HepG2 (cell line): Measurements from ENCODE around the gene CD7.

Experiments
- BCL6 ChIP-seq: IDR thresholded peaks from 2 replicates; pipeline ENCODE4 v1.6.1; 2016; ENCODE audit warnings: missing genetic modification reagents, missing compliant biosample characterization
- MTA1 ChIP-seq: sonication (generic); formaldehyde crosslinking; IDR thresholded peaks from 2 replicates; pipeline ENCODE4 v1.4.0; 2020; ENCODE audit warnings: missing genetic modification reagents, mild to moderate bottlenecking, borderline replicate concordance
- NCOR1 ChIP-seq: fragments of 200-600 bp; sonication (generic); IDR thresholded peaks from 2 replicates; pipeline ENCODE4 v1.7.0; 2017; ENCODE audit warnings: antibody characterized with exemption, low read length, borderline replicate concordance
- POLR2A ChIP-seq, 2 experiments: IDR thresholded peaks; 2 replicates each; pipeline ENCODE4 v1.6.1; 2011; ENCODE audit warnings: low read depth in 2 of 2, low read length in 2 of 2, mild to moderate bottlenecking in 1 of 2, moderate library complexity in 1 of 2; ENCODE audit not compliant: insufficient read depth in 1 of 2
- SMAD3 ChIP-seq: sonication (generic); formaldehyde crosslinking; IDR thresholded peaks from 2 replicates; pipeline ENCODE4 v1.4.0; 2020; ENCODE audit warnings: missing genetic modification reagents
- TARDBP ChIP-seq: sonication (generic); formaldehyde crosslinking; IDR thresholded peaks from 2 replicates; pipeline ENCODE4 v1.8.0; 2022; ENCODE audit warnings: mild to moderate bottlenecking, missing genetic modification reagents
- TCF12 ChIP-seq, 2 experiments: fragments of 450-650 bp in 1 of 2; sonication (generic) in 1 of 2; formaldehyde crosslinking in 1 of 2; IDR thresholded peaks; 2 replicates each; pipeline versions ENCODE4 v1.6.1 to v1.8.0; 2017 to 2022; ENCODE audit warnings: antibody characterized with exemption in 1 of 2, mild to moderate bottlenecking in 1 of 2, missing genetic modification reagents in 1 of 2, moderate library complexity in 1 of 2
- ZBTB8A ChIP-seq: sonication (generic); formaldehyde crosslinking; IDR thresholded peaks from 2 replicates; pipeline ENCODE4 v1.4.0; 2020; ENCODE audit warnings: mild to moderate bottlenecking, low read depth, missing genetic modification reagents, borderline replicate concordance
- ZMYM4 ChIP-seq: sonication (generic); formaldehyde crosslinking; IDR thresholded peaks from 2 replicates; pipeline ENCODE4 v1.8.1; 2023; ENCODE audit warnings: mild to moderate bottlenecking, missing genetic modification reagents
- TF ChIP-seq, protein P1 (sequence below): IDR thresholded peaks from 2 replicates; pipeline ENCODE4 v1.6.1; 2016; ENCODE audit warnings: low read depth, borderline replicate concordance
- TF ChIP-seq, protein P2 (sequence below): fragments of 450-650 bp; IDR thresholded peaks from 2 replicates; pipeline ENCODE4 v1.6.1; 2016
- TF ChIP-seq, protein P3 (sequence below): IDR thresholded peaks from 2 replicates; pipeline ENCODE4 v1.6.1; 2016; ENCODE audit warnings: missing compliant biosample characterization, missing genetic modification reagents, borderline replicate concordance

DNA sequence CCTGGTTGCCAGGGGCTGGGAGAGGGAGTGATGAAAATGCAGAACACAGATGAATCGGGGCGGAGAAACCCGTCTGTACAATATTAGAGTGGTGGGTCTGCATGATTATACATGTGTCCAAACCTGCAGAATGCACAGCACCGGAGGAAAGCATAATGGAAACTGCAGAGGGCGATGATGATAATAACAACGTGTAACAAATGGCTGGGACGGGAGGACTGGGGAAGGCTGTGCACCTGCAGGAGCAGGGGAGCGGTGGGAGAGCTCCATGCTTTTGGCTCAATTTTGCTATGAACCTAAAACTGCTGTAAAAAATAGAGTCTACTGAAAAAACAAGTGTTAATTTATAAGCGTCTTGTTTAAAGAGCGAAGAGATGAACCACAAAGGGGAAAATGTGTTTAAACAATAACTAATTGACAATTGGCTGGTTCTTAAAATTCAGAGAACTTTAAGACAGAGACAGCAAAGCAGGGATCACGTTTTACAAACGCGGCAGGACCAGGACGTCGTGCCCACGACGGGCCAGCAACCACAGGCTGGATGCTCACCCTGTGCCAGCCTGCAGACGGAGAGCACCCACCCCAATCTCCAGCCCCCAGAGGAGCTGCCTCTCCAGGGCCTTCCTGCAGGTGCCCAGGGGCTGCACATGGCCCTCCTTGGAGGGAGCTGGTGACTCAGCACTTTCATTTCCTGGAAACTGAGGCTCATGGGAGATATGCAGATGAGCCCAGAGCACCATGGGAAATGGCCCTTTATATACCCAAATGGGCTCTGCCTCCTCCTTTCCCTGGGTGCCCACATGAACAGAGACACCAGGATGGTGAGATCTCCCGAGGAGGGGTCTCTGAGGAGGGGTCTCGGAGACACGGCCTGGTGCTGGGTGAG, 41.3 kb upstream of the CD7 start, which contains the start of gene TEX19:
- TF ChIP-seq NCOR1 (no peak), SMAD3 (CRISPR knock-in tag) (no peak), POLR2A (IDR thresholded peaks at IDR 0.05; ENCODE audit: insufficient read depth in 1 of 2, low read depth in 2 of 2, low read length in 2 of 2) (0 out of 4 replicates have a peak, but pooled peaks of 1 of the 2 experiments have one; percentile 22), TARDBP (CRISPR knock-in tag) (no peak), TCF12 (IDR thresholded peaks at IDR 0.05) (no peak), TCF12 (CRISPR knock-in tag; IDR thresholded peaks at IDR 0.05) (no peak), MTA1 (CRISPR knock-in tag) (no peak; the same call in 1 of the 2 replicates), ZBTB8A (CRISPR knock-in tag) (no peak), ZMYM4 (CRISPR knock-in tag) (no peak; the same call in 1 of the 2 replicates), BCL6 (CRISPR knock-in tag) (no peak)
- TF ChIP-seq, protein P1, sequence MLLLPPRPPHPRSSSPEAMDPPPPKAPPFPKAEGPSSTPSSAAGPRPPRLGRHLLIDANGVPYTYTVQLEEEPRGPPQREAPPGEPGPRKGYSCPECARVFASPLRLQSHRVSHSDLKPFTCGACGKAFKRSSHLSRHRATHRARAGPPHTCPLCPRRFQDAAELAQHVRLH (CRISPR knock-in tag): no peak
- TF ChIP-seq, protein P2, sequence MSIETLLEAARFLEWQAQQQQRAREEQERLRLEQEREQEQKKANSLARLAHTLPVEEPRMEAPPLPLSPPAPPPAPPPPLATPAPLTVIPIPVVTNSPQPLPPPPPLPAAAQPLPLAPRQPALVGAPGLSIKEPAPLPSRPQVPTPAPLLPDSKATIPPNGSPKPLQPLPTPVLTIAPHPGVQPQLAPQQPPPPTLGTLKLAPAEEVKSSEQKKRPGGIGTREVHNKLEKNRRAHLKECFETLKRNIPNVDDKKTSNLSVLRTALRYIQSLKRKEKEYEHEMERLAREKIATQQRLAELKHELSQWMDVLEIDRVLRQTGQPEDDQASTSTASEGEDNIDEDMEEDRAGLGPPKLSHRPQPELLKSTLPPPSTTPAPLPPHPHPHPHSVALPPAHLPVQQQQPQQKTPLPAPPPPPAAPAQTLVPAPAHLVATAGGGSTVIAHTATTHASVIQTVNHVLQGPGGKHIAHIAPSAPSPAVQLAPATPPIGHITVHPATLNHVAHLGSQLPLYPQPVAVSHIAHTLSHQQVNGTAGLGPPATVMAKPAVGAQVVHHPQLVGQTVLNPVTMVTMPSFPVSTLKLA: no peak
- TF ChIP-seq, protein P3, sequence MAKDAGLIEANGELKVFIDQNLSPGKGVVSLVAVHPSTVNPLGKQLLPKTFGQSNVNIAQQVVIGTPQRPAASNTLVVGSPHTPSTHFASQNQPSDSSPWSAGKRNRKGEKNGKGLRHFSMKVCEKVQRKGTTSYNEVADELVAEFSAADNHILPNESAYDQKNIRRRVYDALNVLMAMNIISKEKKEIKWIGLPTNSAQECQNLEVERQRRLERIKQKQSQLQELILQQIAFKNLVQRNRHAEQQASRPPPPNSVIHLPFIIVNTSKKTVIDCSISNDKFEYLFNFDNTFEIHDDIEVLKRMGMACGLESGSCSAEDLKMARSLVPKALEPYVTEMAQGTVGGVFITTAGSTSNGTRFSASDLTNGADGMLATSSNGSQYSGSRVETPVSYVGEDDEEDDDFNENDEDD (CRISPR knock-in tag): peak; percentile 70; the same call in 1 of the 2 replicates
